OCI-LY1 (cell line): ENCODE data around the gene COTL1.

Experiments used
- CTCF ChIP-seq: fragments of 200-600 bp; sonication (generic), shearing (Covaris generic); IDR thresholded peaks from 2 replicates; pipeline ENCODE4 v1.5.1; 2017; ENCODE audit warnings: mild to moderate bottlenecking, antibody characterized with exemption, low read length, moderate library complexity, mixed read lengths
- EZH2 ChIP-seq: fragments of 200-600 bp; sonication (generic), shearing (Covaris generic); IDR thresholded peaks from 2 replicates; pipeline ENCODE4 v1.8.0; 2017; ENCODE audit warnings: borderline replicate concordance, mixed run types, mild to moderate bottlenecking, antibody characterized with exemption, low read length, moderate library complexity, mixed read lengths

- TF ChIP-seq EZH2 (no peak), CTCF (no peak)
Observed at GRCh38 chr16:84593825-84594724, 23.8 kb downstream of the COTL1 start.
